ENCODE results near the gene ARID1A. TPM values are rescaled to one million over a fixed set of nuclear protein-coding genes. Genes with fewer than 3 reads are reported as not detected.

The ARID1A gene
- total RNA-seq, 2 experiments from 2014 or later: 55.2 to 123 TPM

DNA sequence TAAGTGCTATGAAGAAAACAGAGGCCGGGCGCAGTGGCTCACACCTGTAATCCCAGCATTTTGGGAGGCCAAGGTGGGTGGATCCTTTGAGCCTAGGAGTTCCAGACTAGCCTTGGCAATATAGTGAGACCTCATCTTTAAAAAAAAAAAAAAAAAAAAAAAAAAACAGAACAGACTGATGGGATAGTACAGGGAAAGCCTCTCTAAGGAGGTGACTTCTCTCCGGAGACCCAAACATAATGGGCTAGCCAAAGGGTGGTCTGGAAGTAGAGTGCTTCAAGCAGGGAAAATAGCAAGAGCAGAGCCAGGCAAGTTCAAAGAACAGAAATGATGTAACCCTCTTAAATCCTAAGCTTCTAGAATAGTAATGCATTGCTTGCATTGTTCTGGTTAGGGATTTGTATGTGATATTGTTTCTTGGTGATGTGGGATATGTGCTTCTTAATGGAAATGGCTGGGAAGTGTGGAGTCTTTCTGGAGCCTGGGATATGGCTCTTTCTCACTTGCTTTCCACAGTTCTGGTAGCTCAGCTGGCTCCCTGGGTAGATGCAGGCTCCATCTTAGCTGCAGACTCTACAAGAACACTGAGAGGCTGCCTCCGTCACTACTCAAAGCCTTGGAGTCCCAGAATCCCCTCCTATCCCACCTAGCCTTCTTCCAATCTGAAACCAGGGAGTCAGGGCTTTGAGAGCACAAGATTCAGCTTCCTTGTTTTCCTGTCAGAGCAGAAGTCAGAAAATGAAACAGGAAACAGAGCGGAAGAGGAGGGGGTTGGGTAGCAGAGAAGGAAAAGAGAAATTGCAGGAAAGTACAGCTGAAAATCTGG is 90.0 kb downstream of the ARID1A start:
- DNase-seq (ENCODE audit: low spot score): peak; percentile 35
- Histone ChIP-seq H3K79me2 (ENCODE audit: insufficient read depth, low read depth, low read length) (no peaks in the 10 kb centered on the region), H3K9me2 (ENCODE audit: insufficient read depth, low read length) (no peaks in the 10 kb centered on the region), H3K4me2 (ENCODE audit: low read length) (peak overlapping the region; percentile 84), H3K27ac (ENCODE audit: low read depth, low read length, poor library complexity, severe bottlenecking) (peak overlapping the region; percentile 91), H3K9me3 (ENCODE audit: low read length) (no peaks in the 10 kb centered on the region), H3K36me3 (ENCODE audit: insufficient read depth, low read length) (peaks cover 36% of the 10 kb centered on the region), H3K4me3 (ENCODE audit: low read depth, low read length, poor library complexity, severe bottlenecking) (peak overlapping the region; percentile 75), H3K4me1 (ENCODE audit: insufficient read depth, low read length, poor library complexity, severe bottlenecking) (peaks cover 50% of the 10 kb centered on the region), H2AFZ (ENCODE audit: low read length) (peak overlapping the region; percentile 43; the same call in 1 of the 2 replicates), H4K20me1 (ENCODE audit: insufficient read depth, low read length) (no peaks in the 10 kb centered on the region)
- TF ChIP-seq, protein P1, sequence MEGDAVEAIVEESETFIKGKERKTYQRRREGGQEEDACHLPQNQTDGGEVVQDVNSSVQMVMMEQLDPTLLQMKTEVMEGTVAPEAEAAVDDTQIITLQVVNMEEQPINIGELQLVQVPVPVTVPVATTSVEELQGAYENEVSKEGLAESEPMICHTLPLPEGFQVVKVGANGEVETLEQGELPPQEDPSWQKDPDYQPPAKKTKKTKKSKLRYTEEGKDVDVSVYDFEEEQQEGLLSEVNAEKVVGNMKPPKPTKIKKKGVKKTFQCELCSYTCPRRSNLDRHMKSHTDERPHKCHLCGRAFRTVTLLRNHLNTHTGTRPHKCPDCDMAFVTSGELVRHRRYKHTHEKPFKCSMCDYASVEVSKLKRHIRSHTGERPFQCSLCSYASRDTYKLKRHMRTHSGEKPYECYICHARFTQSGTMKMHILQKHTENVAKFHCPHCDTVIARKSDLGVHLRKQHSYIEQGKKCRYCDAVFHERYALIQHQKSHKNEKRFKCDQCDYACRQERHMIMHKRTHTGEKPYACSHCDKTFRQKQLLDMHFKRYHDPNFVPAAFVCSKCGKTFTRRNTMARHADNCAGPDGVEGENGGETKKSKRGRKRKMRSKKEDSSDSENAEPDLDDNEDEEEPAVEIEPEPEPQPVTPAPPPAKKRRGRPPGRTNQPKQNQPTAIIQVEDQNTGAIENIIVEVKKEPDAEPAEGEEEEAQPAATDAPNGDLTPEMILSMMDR (conservative IDR thresholded peaks at IDR 0.05; ENCODE audit: low read length): no peak
- no peak for TF ChIP-seq EZH2phosphoT487 (IDR thresholded peaks at IDR 0.05; ENCODE audit: borderline replicate concordance, low read depth, low read length)
- CTCF ChIA-PET (ENCODE audit: unreplicated experiment): interaction anchor here (1.3 kb wide), 1 partner anchor 109 kb away, joined by 5 read pairs; no protein-coding TSS in a partner anchor
- BruUV-seq (replicated peaks): no TSS peak
- intact Hi-C loops (cut with micrococcal nuclease; ENCODE audit: unreplicated experiment): no loop called here
- POLR2A ChIA-PET: interaction anchor here (0.5 to 2.2 kb wide), 13 partner anchors 15 to 1517 kb away, joined by 3 to 12 read pairs (median 4); no protein-coding TSS in a partner anchor

DNA sequence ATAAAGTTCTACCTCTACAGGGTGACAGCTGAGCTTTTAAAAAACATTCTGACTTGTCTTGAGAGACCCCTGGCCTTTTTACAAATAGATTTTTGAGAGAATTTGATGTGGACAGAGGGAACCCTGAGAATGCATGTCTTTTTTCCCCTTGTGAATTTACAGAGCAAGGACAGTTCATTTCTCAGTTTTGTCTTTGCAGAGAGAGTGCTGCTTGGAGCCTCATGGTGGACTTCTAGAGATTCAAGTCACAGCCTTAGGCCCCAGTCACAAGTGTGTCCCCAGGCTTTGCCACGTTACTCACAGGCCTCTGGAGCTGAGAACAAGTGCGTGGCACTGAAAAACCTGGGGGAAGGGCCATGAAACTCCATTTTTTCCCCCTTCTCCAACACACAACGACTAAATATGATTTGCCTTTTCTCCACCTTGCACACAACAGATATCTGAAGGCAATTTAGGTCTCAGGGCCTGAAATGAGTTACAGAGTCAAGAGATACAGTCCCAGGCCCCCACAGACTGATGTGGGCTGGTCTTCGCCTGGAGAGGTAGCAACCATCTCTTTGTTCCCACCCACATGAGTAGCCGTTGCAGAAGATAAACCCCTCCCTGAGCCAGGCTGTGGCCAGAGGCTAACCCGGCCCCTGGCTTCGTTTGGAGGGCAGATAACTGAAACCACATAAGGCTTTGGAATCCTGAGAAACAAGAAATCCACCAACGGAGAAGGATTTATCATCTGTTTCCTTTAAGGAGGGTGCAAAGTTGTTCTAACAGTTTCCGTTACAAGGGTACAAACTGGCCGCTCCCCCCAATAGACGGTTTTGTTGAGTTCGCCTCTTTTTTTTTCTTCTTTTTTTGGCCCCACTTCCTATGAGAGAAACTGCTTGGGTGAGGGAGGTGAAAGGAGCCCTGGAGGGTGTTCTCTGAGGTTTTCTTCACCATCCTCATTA is 90.9 kb downstream of the ARID1A start:
- Histone ChIP-seq H3K4me1 (ENCODE audit: insufficient read depth, low read length, poor library complexity, severe bottlenecking) (peaks cover 56% of the 10 kb centered on the region), H3K36me3 (ENCODE audit: insufficient read depth, low read length) (peaks cover 28% of the 10 kb centered on the region; the same call in 1 of the 2 replicates), H3K9me2 (ENCODE audit: insufficient read depth, low read length) (no peaks in the 10 kb centered on the region), H2AFZ (ENCODE audit: low read length) (peak overlapping the region; percentile 43; the same call in 1 of the 2 replicates), H3K4me3 (ENCODE audit: low read depth, low read length, poor library complexity, severe bottlenecking) (peak overlapping the region; percentile 75), H3K79me2 (ENCODE audit: insufficient read depth, low read depth, low read length) (no peaks in the 10 kb centered on the region), H3K4me2 (ENCODE audit: low read length) (peak overlapping the region; percentile 84), H3K27ac (ENCODE audit: low read depth, low read length, poor library complexity, severe bottlenecking) (peak overlapping the region; percentile 91), H4K20me1 (ENCODE audit: insufficient read depth, low read length) (no peaks in the 10 kb centered on the region), H3K9me3 (ENCODE audit: low read length) (no peaks in the 10 kb centered on the region)
- DNase-seq (ENCODE audit: low spot score): peak; percentile 66
- no TSS peak for BruUV-seq (replicated peaks)
- intact Hi-C loops (cut with micrococcal nuclease; ENCODE audit: unreplicated experiment): loop anchor here (1.0 kb wide), 2 partner anchors 42 to 94 kb away; no protein-coding TSS in a partner anchor
- no peak for TF ChIP-seq EZH2phosphoT487 (IDR thresholded peaks at IDR 0.05; ENCODE audit: borderline replicate concordance, low read depth, low read length)
- TF ChIP-seq, protein P1 (conservative IDR thresholded peaks at IDR 0.05; ENCODE audit: low read length): no peak
- CTCF ChIA-PET (ENCODE audit: unreplicated experiment): no interaction called here
- POLR2A ChIA-PET: interaction anchor here (0.5 to 2.2 kb wide), 12 partner anchors 16 to 1516 kb away, joined by 3 to 12 read pairs (median 4); no protein-coding TSS in a partner anchor

Data from OCI-LY7 (cell line).